HG02973 (cell line): Measurements from ENCODE around the gene CRIP3.

Experiments used
- ATAC-seq: cut with Tn5 transposase; IDR thresholded peaks from one replicate; pipeline ENCODE4 v1.9.1; 2021; ENCODE audit warnings: moderate library complexity; ENCODE audit not compliant: unreplicated experiment

Gene CRIP3

GRCh38 chr6:43274916-43275597 is 33.6 kb downstream of the CRIP3 start:
- ATAC-seq = no peak

- ATAC-seq = no peak
Observed at GRCh38 chr6:43274127-43274915, 34.3 kb downstream of the CRIP3 start.

GRCh38 chr6:43273707-43274106 is 34.9 kb downstream of the CRIP3 start:
- no peak for ATAC-seq

- ATAC-seq = no peak
Observed at GRCh38 chr6:43271944-43272343, 36.7 kb downstream of the CRIP3 start.

GRCh38 chr6:43271103-43271815 is 37.4 kb downstream of the CRIP3 start:
- no peak for ATAC-seq

- ATAC-seq = no peak
Observed at GRCh38 chr6:43269273-43270007, 39.2 kb downstream of the CRIP3 start.

- no peak for ATAC-seq
Observed at GRCh38 chr6:43268782-43269272, 39.8 kb downstream of the CRIP3 start.

- ATAC-seq = no peak
Observed at GRCh38 chr6:43268355-43268700, 40.3 kb downstream of the CRIP3 start.

GRCh38 chr6:43267619-43268354 is 40.8 kb downstream of the CRIP3 start:
- no peak for ATAC-seq

GRCh38 chr6:43265564-43265963 is 43.1 kb downstream of the CRIP3 start:
- no peak for ATAC-seq

- ATAC-seq = no peak
Observed at GRCh38 chr6:43264599-43265145, 44.0 kb downstream of the CRIP3 start.

GRCh38 chr6:43263314-43264178 is 45.1 kb downstream of the CRIP3 start:
- ATAC-seq = peak; percentile 68

GRCh38 chr6:43262780-43263313 is 45.8 kb downstream of the CRIP3 start:
- ATAC-seq = no peak

- ATAC-seq = no peak
Observed at GRCh38 chr6:43262000-43262779, 46.4 kb downstream of the CRIP3 start.

- no peak for ATAC-seq
Observed at GRCh38 chr6:43261198-43261597, 47.4 kb downstream of the CRIP3 start.

GRCh38 chr6:43260791-43261190 is 47.8 kb downstream of the CRIP3 start:
- no peak for ATAC-seq

- ATAC-seq = no peak
Observed at GRCh38 chr6:43258807-43259686, 49.6 kb downstream of the CRIP3 start.
